B cell (primary cell): ENCODE results near the gene MARCKS. TPM values are rescaled to one million over a fixed set of nuclear protein-coding genes. Genes with fewer than 3 reads are reported as not detected.

Experiments
- ATAC-seq: fragments of 200-7000 bp; cut with Tn5 transposase; one replicate; pipeline ENCODE4 v1.10.0; 2021; ENCODE audit warnings: low read depth, mild to moderate bottlenecking, moderate number of reproducible peaks, moderate library complexity
- CTCF ChIA-PET: fragments of 350-600 bp; sonication (Branson Sonifier 250); formaldehyde crosslinking; loops from one replicate; lab custom pipeline; 2021; ENCODE audit warnings: antibody characterized with exemption, inconsistent platforms; lab: Charles Lee
- POLR2A ChIA-PET: fragments of 350-600 bp; sonication (Branson Sonifier 250); formaldehyde crosslinking; loops from one replicate; lab custom pipeline; 2021; ENCODE audit warnings: antibody characterized with exemption; lab: Charles Lee
- DNase-seq: peaks from one replicate; pipeline ENCODE4 v3.0.0; 2013
- H2AFZ ChIP-seq: 2 replicates; pipeline ENCODE4 v1.6.1; 2012; ENCODE audit warnings: mild to moderate bottlenecking, low read depth, low read length; ENCODE audit not compliant: insufficient read depth, poor library complexity, severe bottlenecking
- H3K27ac ChIP-seq, 2 donors: 1 replicate in 1 of 2; 2 replicates in 1 of 2; pipeline ENCODE4 v1.5.1; 2012 to 2013; ENCODE audit warnings: low read length in 2 of 2, mild to moderate bottlenecking in 2 of 2, moderate library complexity in 1 of 2
- H3K27me3 ChIP-seq, 4 experiments: fragments of 200-600 bp in 1 of 4; sonication (generic) in 1 of 4; replicated peaks in 1 of 4; 1 replicate in 2 of 4; 2 replicates in 2 of 4; pipeline versions ENCODE4 v1.6.1 to v1.7.0; 2013 to 2016; ENCODE audit warnings: low read length in 3 of 4, mild to moderate bottlenecking in 2 of 4, mixed read lengths in 1 of 4, moderate library complexity in 1 of 4; ENCODE audit not compliant: insufficient read depth in 4 of 4, control insufficient read depth in 3 of 4; ENCODE audit errors: control extremely low read depth in 1 of 4
- H3K36me3 ChIP-seq, 2 experiments: replicated peaks in 1 of 2; 1 replicate in 1 of 2; 2 replicates in 1 of 2; pipeline versions ENCODE4 v1.6.1 to v1.7.1; 2013; ENCODE audit warnings: low read length in 1 of 2; ENCODE audit not compliant: insufficient read depth in 2 of 2, control insufficient read depth in 1 of 2; ENCODE audit errors: control extremely low read depth in 1 of 2, extremely low read depth in 1 of 2
- H3K4me1 ChIP-seq, 2 donors: fragments of 200-600 bp in 1 of 2; sonication (generic) in 1 of 2; 1 replicate in 1 of 2; 2 replicates in 1 of 2; pipeline versions ENCODE4 v1.5.1 to v1.6.1; 2013 to 2017; ENCODE audit warnings: low read length in 2 of 2; ENCODE audit not compliant: control insufficient read depth in 2 of 2, insufficient read depth in 2 of 2
- H3K4me2 ChIP-seq: replicated peaks from 2 replicates; pipeline ENCODE3; 2012; ENCODE audit warnings: mild to moderate bottlenecking, low read depth, low read length; ENCODE audit not compliant: poor library complexity, severe bottlenecking
- H3K4me3 ChIP-seq, 5 experiments: fragments of 200-600 bp in 1 of 5; sonication (generic) in 1 of 5; 1 replicate in 3 of 5; 2 replicates in 2 of 5; pipeline versions ENCODE4 v1.5.1 to v1.7.0; 2011 to 2016; ENCODE audit warnings: low read length in 4 of 5, mild to moderate bottlenecking in 4 of 5, low read depth in 2 of 5, control low read depth in 1 of 5, moderate library complexity in 1 of 5; ENCODE audit not compliant: insufficient read depth in 1 of 5; ENCODE audit errors: control extremely low read depth in 1 of 5, extremely low read depth in 1 of 5
- H3K79me2 ChIP-seq: fragments of 200-600 bp; sonication (generic); one replicate; pipeline ENCODE4 v1.6.0; 2016; ENCODE audit warnings: low read length; ENCODE audit not compliant: control insufficient read depth, insufficient read depth
- H3K9ac ChIP-seq: fragments of 200-600 bp; sonication (generic); 2 replicates; pipeline ENCODE4 v1.6.1; 2017; ENCODE audit warnings: mild to moderate bottlenecking, low read length, moderate library complexity
- H3K9me3 ChIP-seq, 3 donors: one replicate each; pipeline versions ENCODE4 v1.6.1 to v1.7.1; 2013; ENCODE audit warnings: low read length in 2 of 3; ENCODE audit not compliant: control insufficient read depth in 2 of 3, insufficient read depth in 1 of 3; ENCODE audit errors: control extremely low read depth in 1 of 3
- H4K20me1 ChIP-seq: 2 replicates; pipeline ENCODE4 v1.6.0; 2012; ENCODE audit warnings: mild to moderate bottlenecking, low read length; ENCODE audit not compliant: insufficient read depth, control insufficient read depth, poor library complexity, severe bottlenecking
- H3K27ac Mint-ChIP-seq: one replicate; pipeline ENCODE4 v1.8.0; 2021; ENCODE audit warnings: mixed read lengths
- H3K27me3 Mint-ChIP-seq: one replicate; pipeline ENCODE4 v1.8.0; 2021; ENCODE audit warnings: mixed read lengths
- H3K4me1 Mint-ChIP-seq: one replicate; pipeline ENCODE4 v1.8.0; 2021; ENCODE audit warnings: mixed read lengths
- H3K4me3 Mint-ChIP-seq: one replicate; pipeline ENCODE4 v1.8.0; 2021; ENCODE audit warnings: mixed read lengths
- H3K9me3 Mint-ChIP-seq: one replicate; pipeline ENCODE4 v1.8.0; 2022; ENCODE audit warnings: mixed read lengths; ENCODE audit not compliant: insufficient read depth
- CTCF ChIP-seq: fragments of 200-600 bp; IDR thresholded peaks from one replicate; pipeline ENCODE4 v1.8.0; 2022; ENCODE audit warnings: antibody characterized with exemption, mild to moderate bottlenecking
- EZH2 ChIP-seq: IDR thresholded peaks from 2 replicates; pipeline ENCODE4 v1.6.1; 2012; ENCODE audit warnings: borderline replicate concordance, low read depth, mild to moderate bottlenecking, moderate library complexity, low read length; ENCODE audit not compliant: insufficient read depth, poor library complexity, severe bottlenecking
- WGBS: methylation state at CpG from one replicate; pipeline ENCODE4 v1.1.5; 2013; ENCODE audit warnings: missing lambda C conversion rate; ENCODE audit not compliant: insufficient coverage; 5-methylcytosine and 5-hydroxymethylcytosine counted together
- intact Hi-C: fragments of 100-400 bp; cut with micrococcal nuclease; formaldehyde crosslinking; loops from one replicate; pipeline ENCODE4 v1.10.0; 2022
- polyA plus RNA-seq: library from polyadenylated mRNA; depleted of rRNA; stranded (reverse); fragments of >200 nt; gene quantifications from 2 replicates; pipeline ENCODE4 v1.2.3, GENCODE V29; 2012
- total RNA-seq, 2 donors: library from RNA; stranded (reverse); fragments of 120-200 nt in 1 of 2; gene quantifications; 1 replicate in 1 of 2; 2 replicates in 1 of 2; pipeline versions ENCODE4 v1.2.3 to v1.2.4, GENCODE V29; 2013 to 2022

Gene MARCKS
- total and polyA plus RNA-seq, 2 donors (not counting 1 experiment from before 2014, with no cell fraction given), result 15.4 to 58.6 TPM

GRCh38 chr6:113857556-113858479 is 673 bp downstream of the MARCKS start:
- Histone ChIP-seq H3K4me2 (peak overlapping the region; percentile 79), H4K20me1 (peaks cover 12% of the 10 kb centered on the region), H2AFZ (peak overlapping the region; percentile 65), H3K9me3 (peaks cover 0 to 3% (median 0%) of the 10 kb centered on the region in 3 donors), H3K27ac (peak overlapping the region; percentile 96 to 97), H3K9ac (peak overlapping the region; percentile 99), H3K27me3 (no peaks in the 10 kb centered on the region), H3K79me2 (peaks cover 34% of the 10 kb centered on the region), H3K4me1 (peaks cover 18 to 40% of the 10 kb centered on the region in 2 donors), H3K36me3 (peaks cover 3 to 14% of the 10 kb centered on the region in 2 experiments), H3K4me3 (peak overlapping the region; percentile 83 to 100 (median 99))
- CTCF ChIA-PET, result interaction anchor here (0.5 to 4.0 kb wide), 55 partner anchors 10 to 1771 kb away, joined by 3 to 109 read pairs (median 5); partner anchors contain the start of genes FAM229B, HDAC2 and TUBE1
- intact Hi-C loops, result loop anchor here (1.0 to 5.0 kb wide), 8 partner anchors 101 to 1815 kb away; partner anchors contain the start of genes FAM229B, HDAC2 and TUBE1
- no peak for TF ChIP-seq EZH2
- TF ChIP-seq CTCF, result no peak
- H3K27me3 Mint-ChIP-seq, result no peaks in the 10 kb centered on the region
- POLR2A ChIA-PET, result interaction anchor here (0.6 to 1.4 kb wide), 12 partner anchors 15 to 551 kb away, joined by 3 to 7 read pairs (median 4); partner anchors contain the start of gene HDAC2
- H3K4me3 Mint-ChIP-seq, result no peak overlapping the region
- no peak overlapping the region for H3K27ac Mint-ChIP-seq
- 1% methylated on average over 24 of the region's 43 CpGs for WGBS
- peak; percentile 82 for DNase-seq
- no peaks in the 10 kb centered on the region for H3K9me3 Mint-ChIP-seq
- no peak for ATAC-seq
- H3K4me1 Mint-ChIP-seq, result peaks cover 22% of the 10 kb centered on the region
